GM23248 (cell line): ENCODE measurements around the gene CDK16. TPM values are rescaled to one million over a fixed set of nuclear protein-coding genes. Genes with fewer than 3 reads are reported as not detected.

Experiments used
- DNase-seq: peaks from one replicate; pipeline ENCODE4 v3.0.0-alpha.2; 2015
- H2AFZ ChIP-seq: fragments of 200-600 bp; sonication (generic); 2 replicates; pipeline ENCODE4 v1.6.1; 2016; ENCODE audit warnings: antibody characterized with exemption
- H3F3A ChIP-seq: fragments of 200-600 bp; sonication (generic); 2 replicates; pipeline ENCODE4 v1.6.1; 2016; ENCODE audit warnings: mild to moderate bottlenecking, antibody characterized with exemption, mixed run types; ENCODE audit not compliant: insufficient read depth
- H3K27ac ChIP-seq: fragments of 200-600 bp; sonication (generic); 2 replicates; pipeline ENCODE4 v1.5.1; 2016; ENCODE audit warnings: mild to moderate bottlenecking
- H3K27me3 ChIP-seq: fragments of 200-600 bp; sonication (generic); replicated peaks from 2 replicates; pipeline ENCODE4 v1.6.1; 2016; ENCODE audit warnings: mild to moderate bottlenecking; ENCODE audit not compliant: insufficient read depth
- H3K36me3 ChIP-seq: fragments of 200-600 bp; sonication (generic); 2 replicates; pipeline ENCODE4 v1.6.1; 2016; ENCODE audit warnings: low read depth, mild to moderate bottlenecking
- H3K4me1 ChIP-seq: fragments of 200-600 bp; sonication (generic); 2 replicates; pipeline ENCODE4 v1.6.1; 2016; ENCODE audit warnings: mild to moderate bottlenecking; ENCODE audit not compliant: insufficient read depth
- H3K4me2 ChIP-seq: fragments of 200-600 bp; sonication (generic); one replicate; pipeline ENCODE4 v1.6.1; 2016; ENCODE audit warnings: mild to moderate bottlenecking; ENCODE audit not compliant: unreplicated experiment
- H3K4me3 ChIP-seq: fragments of 200-600 bp; sonication (generic); 2 replicates; pipeline ENCODE4 v1.5.1; 2016; ENCODE audit warnings: mild to moderate bottlenecking
- H3K79me2 ChIP-seq: fragments of 200-600 bp; sonication (generic); 2 replicates; pipeline ENCODE4 v1.6.1; 2016; ENCODE audit warnings: mild to moderate bottlenecking; ENCODE audit not compliant: insufficient read depth
- H3K9ac ChIP-seq: fragments of 200-600 bp; sonication (generic); 2 replicates; pipeline ENCODE4 v1.6.1; 2016; ENCODE audit warnings: mild to moderate bottlenecking
- H3K9me2 ChIP-seq: fragments of 200-600 bp; sonication (generic); 2 replicates; pipeline ENCODE4 v1.6.1; 2016; ENCODE audit warnings: mixed run types, mild to moderate bottlenecking, moderate library complexity; ENCODE audit not compliant: insufficient read depth
- H3K9me3 ChIP-seq: fragments of 200-600 bp; sonication (generic); one replicate; pipeline ENCODE4 v1.6.1; 2017; ENCODE audit warnings: low read depth
- H4K20me1 ChIP-seq: fragments of 200-600 bp; sonication (generic); 2 replicates; pipeline ENCODE4 v1.6.0; 2016; ENCODE audit not compliant: insufficient read depth
- EZH2 ChIP-seq: fragments of 200-600 bp; sonication (generic); IDR thresholded peaks from 2 replicates; pipeline ENCODE4 v1.6.1; 2018; ENCODE audit warnings: antibody characterized with exemption, mild to moderate bottlenecking; ENCODE audit not compliant: insufficient read depth, poor library complexity, severe bottlenecking
- EZH2phosphoT487 ChIP-seq: fragments of 200-600 bp; sonication (generic); IDR thresholded peaks from 2 replicates; pipeline ENCODE4 v1.6.1; 2018; ENCODE audit warnings: antibody characterized with exemption, moderate library complexity, mild to moderate bottlenecking, low read depth; ENCODE audit not compliant: insufficient read depth
- WGBS, 2 experiments: methylation state at CpG; one replicate each; pipeline ENCODE4 v1.1.6; 2015 to 2017; ENCODE audit warnings: low lambda C conversion rate in 2 of 2, low coverage in 1 of 2; ENCODE audit errors: missing lambda C conversion rate in 2 of 2; 5-methylcytosine and 5-hydroxymethylcytosine counted together
- in situ Hi-C: fragments of 300-500 bp; cut with MboI; formaldehyde crosslinking; loops from 2 replicates; pipeline ENCODE4 v1.15.0; 2020
- polyA plus RNA-seq: library from polyadenylated mRNA; unstranded; fragments of >200 nt; fragmentation: Nextera tagmentation; extraction: Ambion mirVana; gene quantifications from 2 replicates; pipeline ENCODE4 v1.2.1, GENCODE V29; 2016
- total RNA-seq: library from RNA; depleted of rRNA; stranded (reverse); fragments of >200 nt; shearing (Covaris generic); gene quantifications from 2 replicates; pipeline ENCODE4 v1.2.3, GENCODE V29; 2014

Gene CDK16
- total and polyA plus RNA-seq, 2 experiments from 2014 or later = 97.8 to 103 TPM

DNA sequence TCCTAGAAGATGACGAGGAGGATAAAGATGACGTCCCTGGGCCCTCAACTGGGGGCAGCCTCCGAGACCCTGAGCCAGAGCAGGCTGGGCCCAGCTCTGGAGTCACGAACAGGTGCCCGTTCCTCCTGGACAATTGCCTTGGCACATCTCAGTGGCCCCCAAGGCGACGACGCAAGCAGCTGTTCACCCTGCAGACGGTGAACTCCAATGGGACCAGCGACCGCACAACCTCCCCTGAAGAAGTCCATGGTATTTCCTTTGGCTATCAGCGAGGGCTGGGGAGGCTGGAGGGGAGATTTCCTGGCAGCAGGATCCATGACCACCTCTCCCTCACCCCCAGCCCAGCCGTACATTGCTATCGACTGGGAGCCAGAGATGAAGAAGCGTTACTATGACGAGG is 26.2 kb downstream of the CDK16 start:
- H3K36me3 ChIP-seq = no peaks in the 10 kb centered on the region
- WGBS, 2 experiments = 86% methylated on average over 11 to 16 of the region's 16 CpGs
- in situ Hi-C loops = no loop called here

DNA sequence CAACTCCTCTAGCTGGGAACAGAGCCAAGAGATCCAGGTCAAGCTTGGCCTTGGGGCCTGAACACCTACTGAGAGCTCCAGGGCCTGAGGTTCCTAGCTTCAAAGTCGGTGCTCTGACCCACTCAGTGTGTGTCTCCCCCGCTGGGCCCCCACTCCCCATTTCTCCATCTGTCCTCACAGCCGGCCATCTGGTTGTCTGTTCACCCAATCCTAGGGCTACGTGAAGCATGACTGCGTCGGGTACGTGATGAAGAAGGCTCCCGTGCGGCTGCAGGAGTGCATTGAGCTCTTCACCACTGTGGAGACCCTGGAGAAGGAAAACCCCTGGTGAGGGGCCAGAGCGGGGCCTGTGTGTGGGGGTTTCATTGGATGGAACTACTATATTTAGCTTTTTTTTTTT is 26.7 kb downstream of the CDK16 start:
- Histone ChIP-seq H3K4me2 (no peak overlapping the region), H3K9ac (no peak overlapping the region), H2AFZ (no peak overlapping the region), H3K9me3 (no peaks in the 10 kb centered on the region), H3F3A (no peaks in the 10 kb centered on the region), H3K4me3 (no peak overlapping the region), H3K27me3 (no peaks in the 10 kb centered on the region), H3K36me3 (no peaks in the 10 kb centered on the region), H3K79me2 (no peaks in the 10 kb centered on the region), H3K4me1 (no peaks in the 10 kb centered on the region), H3K9me2 (no peaks in the 10 kb centered on the region), H4K20me1 (no peaks in the 10 kb centered on the region), H3K27ac (no peak overlapping the region)
- DNase-seq = no peak
- WGBS, 2 experiments = 97% methylated on average over 7 to 10 of the region's 10 CpGs
- no peak for TF ChIP-seq EZH2
- no peak for TF ChIP-seq EZH2phosphoT487
- in situ Hi-C loops = no loop called here

More for the DNA sequence above, 26.2 kb downstream of the CDK16 start:
- H3F3A ChIP-seq = no peaks in the 10 kb centered on the region
- H3K27ac ChIP-seq = no peak overlapping the region
- H3K9me2 ChIP-seq = no peaks in the 10 kb centered on the region
- H3K4me2 ChIP-seq = no peak overlapping the region
- no peak overlapping the region for H3K9ac ChIP-seq
- no peak overlapping the region for H3K4me3 ChIP-seq
- TF ChIP-seq EZH2 (no peak), EZH2phosphoT487 (no peak)
- no peaks in the 10 kb centered on the region for H4K20me1 ChIP-seq
- H3K9me3 ChIP-seq = no peaks in the 10 kb centered on the region
- H3K79me2 ChIP-seq = 0 out of 2 replicates have a peak, but pooled peaks cover 1% of the 10 kb centered on the region
- H2AFZ ChIP-seq = no peak overlapping the region
- no peak for DNase-seq
- no peaks in the 10 kb centered on the region for H3K27me3 ChIP-seq
- H3K4me1 ChIP-seq = no peaks in the 10 kb centered on the region

DNA sequence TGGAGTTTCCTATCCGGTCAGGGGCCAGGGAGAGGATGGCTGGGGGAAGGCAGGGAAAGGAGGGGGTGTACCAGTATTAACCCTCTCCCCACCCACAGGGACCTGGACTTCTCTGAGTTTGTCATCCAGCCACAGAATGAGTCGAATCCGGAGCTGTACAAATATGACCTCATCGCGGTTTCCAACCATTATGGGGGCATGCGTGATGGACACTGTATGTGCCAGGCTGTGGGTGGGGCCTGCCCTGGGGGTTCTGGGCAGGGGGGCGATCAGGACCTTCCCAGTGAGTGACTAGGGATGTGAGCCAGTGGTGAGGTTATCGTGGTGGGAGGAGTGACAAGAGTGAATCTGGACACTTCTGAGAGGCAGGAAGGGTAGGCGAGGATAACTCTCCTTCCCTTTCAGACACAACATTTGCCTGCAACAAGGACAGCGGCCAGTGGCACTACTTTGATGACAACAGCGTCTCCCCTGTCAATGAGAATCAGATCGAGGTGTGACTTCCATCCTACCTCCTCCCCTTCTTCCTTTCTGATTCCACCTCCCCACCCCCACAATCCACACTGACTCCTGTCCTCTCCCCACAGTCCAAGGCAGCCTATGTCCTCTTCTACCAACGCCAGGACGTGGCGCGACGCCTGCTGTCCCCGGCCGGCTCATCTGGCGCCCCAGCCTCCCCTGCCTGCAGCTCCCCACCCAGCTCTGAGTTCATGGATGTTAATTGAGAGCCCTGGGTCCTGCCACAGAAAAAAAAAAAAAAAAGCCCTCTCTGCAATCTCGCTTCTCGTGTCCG is 28.9 kb downstream of the CDK16 start:
- H3K4me3 ChIP-seq = no peak overlapping the region
- H3K79me2 ChIP-seq = no peaks in the 10 kb centered on the region
- H3K36me3 ChIP-seq = no peaks in the 10 kb centered on the region
- no peaks in the 10 kb centered on the region for H3K27me3 ChIP-seq
- no peaks in the 10 kb centered on the region for H3F3A ChIP-seq
- TF ChIP-seq EZH2phosphoT487 = no peak
- no peak for TF ChIP-seq EZH2
- H3K9ac ChIP-seq = no peak overlapping the region
- H3K9me3 ChIP-seq = no peaks in the 10 kb centered on the region
- WGBS, 2 experiments = 75 to 77% methylated on average over 5 to 23 of the region's 23 CpGs
- peak; percentile 52 for DNase-seq
- H3K9me2 ChIP-seq = no peaks in the 10 kb centered on the region
- no peaks in the 10 kb centered on the region for H4K20me1 ChIP-seq
- H3K4me1 ChIP-seq = no peaks in the 10 kb centered on the region
- in situ Hi-C loops = no loop called here
- H2AFZ ChIP-seq = no peak overlapping the region
- H3K4me2 ChIP-seq = no peak overlapping the region
- H3K27ac ChIP-seq = no peak overlapping the region

GRCh38 chrX:47247999-47248320 is 29.5 kb downstream of the CDK16 start:
- Histone ChIP-seq H3K9me2 (no peaks in the 10 kb centered on the region), H3K27ac (no peak overlapping the region), H3K4me2 (no peak overlapping the region), H3K4me1 (no peaks in the 10 kb centered on the region), H3F3A (no peaks in the 10 kb centered on the region), H2AFZ (no peak overlapping the region), H3K9ac (no peak overlapping the region), H3K79me2 (no peaks in the 10 kb centered on the region), H3K27me3 (no peaks in the 10 kb centered on the region), H4K20me1 (no peaks in the 10 kb centered on the region), H3K4me3 (no peak overlapping the region), H3K36me3 (no peaks in the 10 kb centered on the region), H3K9me3 (no peaks in the 10 kb centered on the region)
- TF ChIP-seq EZH2 = no peak
- WGBS, 2 experiments = 82 to 90% methylated on average over 7 to 13 of the region's 13 CpGs
- DNase-seq = no peak
- in situ Hi-C loops = no loop called here
